Lung (tissue), 12 donors: Measurements from ENCODE around the gene FAM131A. TPM values are rescaled to one million over a fixed set of nuclear protein-coding genes. Genes with fewer than 3 reads are reported as not detected.

Experiments
- ATAC-seq: fragments of 200-7000 bp; cut with Tn5 transposase; one replicate; pipeline ENCODE4 v1.9.1; 2020; ENCODE audit warnings: moderate number of reproducible peaks; ENCODE audit not compliant: insufficient read depth, low FRiP score
- DNase-seq, 3 donors: peaks; one replicate each; pipeline ENCODE4 v3.0.0-alpha.2; 2013 to 2017
- H3K27ac ChIP-seq, 2 donors: one replicate each; pipeline ENCODE4 v1.5.1; 2013; ENCODE audit warnings: mild to moderate bottlenecking in 2 of 2, moderate library complexity in 2 of 2, control low read depth in 1 of 2, inconsistent platforms in 1 of 2, low read depth in 1 of 2, low read length in 1 of 2
- H3K27me3 ChIP-seq, 3 donors: one replicate each; pipeline ENCODE4 v1.5.1; 2013; ENCODE audit warnings: low read length in 2 of 3; ENCODE audit not compliant: control insufficient read depth in 3 of 3, insufficient read depth in 3 of 3
- H3K36me3 ChIP-seq, 4 donors: one replicate each; pipeline ENCODE4 v1.5.1; 2013; ENCODE audit warnings: low read length in 4 of 4, mild to moderate bottlenecking in 1 of 4, moderate library complexity in 1 of 4; ENCODE audit not compliant: control insufficient read depth in 4 of 4, insufficient read depth in 4 of 4
- H3K4me1 ChIP-seq, 5 donors: one replicate each; pipeline ENCODE4 v1.5.1; 2013; ENCODE audit warnings: low read length in 5 of 5, mild to moderate bottlenecking in 2 of 5, moderate library complexity in 1 of 5; ENCODE audit not compliant: control insufficient read depth in 5 of 5, insufficient read depth in 5 of 5
- H3K4me3 ChIP-seq: one replicate; pipeline ENCODE4 v1.5.1; 2013; ENCODE audit warnings: mild to moderate bottlenecking, control low read depth, moderate library complexity
- H3K9ac ChIP-seq, 2 donors: one replicate each; pipeline ENCODE4 v1.5.1; 2013; ENCODE audit warnings: low read length in 2 of 2, control low read depth in 1 of 2; ENCODE audit not compliant: insufficient read depth in 1 of 2
- H3K9me3 ChIP-seq, 4 donors: one replicate each; pipeline ENCODE4 v1.5.1; 2013; ENCODE audit warnings: low read length in 3 of 4, mild to moderate bottlenecking in 1 of 4, moderate library complexity in 1 of 4; ENCODE audit not compliant: control insufficient read depth in 4 of 4, insufficient read depth in 3 of 4
- WGBS, 2 donors: extraction: QIAGEN DNeasy Blood & Tissue Kit; methylation state at CpG; one replicate each; pipeline ENCODE4 v1.1.7; 2013; 5-methylcytosine and 5-hydroxymethylcytosine counted together
- polyA plus RNA-seq, 2 donors: library from polyadenylated mRNA; stranded (reverse); fragments of 200-250 nt; gene quantifications; one replicate each; pipeline ENCODE4 v1.2.1, GENCODE V29; 2013
- total RNA-seq, 2 donors: library from RNA; depleted of rRNA in 1 of 2; stranded (reverse); fragments of >200 nt in 1 of 2; gene quantifications; one replicate each; pipeline ENCODE4 v1.2.1, GENCODE V29; 2014 to 2021
- TF ChIP-seq, protein P1 (sequence below): IDR thresholded peaks from 2 replicates; pipeline ENCODE4 v1.5.1; 2012; ENCODE audit warnings: mild to moderate bottlenecking; ENCODE audit errors: control extremely low read depth, extremely low read depth
- donor health status: control.
- donor health status: control.
- donor health status: Bipolar disorder and iron deficiency.
- donor health status: healthy.
- donor health status: DM: yes; HTN: yes; CAD: no.

FAM131A gene
- total and polyA plus RNA-seq, 4 donors, result 12.9 to 21.4 (median 15.7) TPM

DNA sequence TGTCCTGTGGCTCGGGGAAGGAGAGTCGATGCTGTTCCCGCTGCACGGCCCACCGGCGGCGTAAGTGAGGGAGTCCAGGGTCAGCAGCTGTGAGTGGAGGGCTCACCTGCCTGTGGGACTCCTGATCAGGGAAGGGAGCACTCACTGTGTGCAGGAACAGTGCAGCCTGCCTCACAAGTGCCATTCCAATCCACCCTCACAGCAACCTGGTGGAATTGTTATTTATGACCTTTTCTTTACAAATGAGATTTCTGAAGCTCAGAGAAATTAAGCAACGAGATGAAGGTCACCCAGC is 51.5 kb downstream of the FAM131A start:
- TF ChIP-seq, protein P1, sequence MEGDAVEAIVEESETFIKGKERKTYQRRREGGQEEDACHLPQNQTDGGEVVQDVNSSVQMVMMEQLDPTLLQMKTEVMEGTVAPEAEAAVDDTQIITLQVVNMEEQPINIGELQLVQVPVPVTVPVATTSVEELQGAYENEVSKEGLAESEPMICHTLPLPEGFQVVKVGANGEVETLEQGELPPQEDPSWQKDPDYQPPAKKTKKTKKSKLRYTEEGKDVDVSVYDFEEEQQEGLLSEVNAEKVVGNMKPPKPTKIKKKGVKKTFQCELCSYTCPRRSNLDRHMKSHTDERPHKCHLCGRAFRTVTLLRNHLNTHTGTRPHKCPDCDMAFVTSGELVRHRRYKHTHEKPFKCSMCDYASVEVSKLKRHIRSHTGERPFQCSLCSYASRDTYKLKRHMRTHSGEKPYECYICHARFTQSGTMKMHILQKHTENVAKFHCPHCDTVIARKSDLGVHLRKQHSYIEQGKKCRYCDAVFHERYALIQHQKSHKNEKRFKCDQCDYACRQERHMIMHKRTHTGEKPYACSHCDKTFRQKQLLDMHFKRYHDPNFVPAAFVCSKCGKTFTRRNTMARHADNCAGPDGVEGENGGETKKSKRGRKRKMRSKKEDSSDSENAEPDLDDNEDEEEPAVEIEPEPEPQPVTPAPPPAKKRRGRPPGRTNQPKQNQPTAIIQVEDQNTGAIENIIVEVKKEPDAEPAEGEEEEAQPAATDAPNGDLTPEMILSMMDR, result no peak
- H3K9me3 ChIP-seq, result peaks cover 0 to 4% (median 0%) of the 10 kb centered on the region in 4 donors
- H3K27me3 ChIP-seq, result peaks cover 0 to 3% (median 0%) of the 10 kb centered on the region in 3 donors
- no peak for ATAC-seq
- H3K4me3 ChIP-seq, result no peak overlapping the region
- H3K27ac ChIP-seq, result no peak overlapping the region
- H3K9ac ChIP-seq, result no peak overlapping the region
- WGBS, 2 donors, result 81 to 83% methylated on average over 8 of the region's 8 CpGs
- no peaks in the 10 kb centered on the region for H3K4me1 ChIP-seq
- H3K36me3 ChIP-seq, result no peaks in the 10 kb centered on the region
- DNase-seq, result no peak

DNA sequence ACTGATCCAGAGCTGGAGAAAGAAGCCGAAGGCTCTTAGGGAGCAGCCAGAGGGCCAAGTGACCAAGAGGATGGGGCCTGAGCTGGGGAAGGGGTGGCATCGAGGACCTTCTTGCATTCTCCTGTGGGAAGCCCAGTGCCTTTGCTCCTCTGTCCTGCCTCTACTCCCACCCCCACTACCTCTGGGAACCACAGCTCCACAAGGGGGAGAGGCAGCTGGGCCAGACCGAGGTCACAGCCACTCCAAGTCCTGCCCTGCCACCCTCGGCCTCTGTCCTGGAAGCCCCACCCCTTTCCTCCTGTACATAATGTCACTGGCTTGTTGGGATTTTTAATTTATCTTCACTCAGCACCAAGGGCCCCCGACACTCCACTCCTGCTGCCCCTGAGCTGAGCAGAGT is 52.0 kb downstream of the FAM131A start:
- TF ChIP-seq, protein P1, result no peak
- DNase-seq (no peak), ATAC-seq (no peak)
- Histone ChIP-seq H3K4me3 (no peak overlapping the region), H3K4me1 (no peaks in the 10 kb centered on the region), H3K9me3 (peaks cover 0 to 4% (median 0%) of the 10 kb centered on the region in 4 donors), H3K36me3 (no peaks in the 10 kb centered on the region), H3K9ac (no peak overlapping the region), H3K27me3 (peaks cover 0 to 3% (median 0%) of the 10 kb centered on the region in 3 donors), H3K27ac (no peak overlapping the region)
- 50 to 62% methylated on average over 5 of the region's 5 CpGs for WGBS, 2 donors

DNA sequence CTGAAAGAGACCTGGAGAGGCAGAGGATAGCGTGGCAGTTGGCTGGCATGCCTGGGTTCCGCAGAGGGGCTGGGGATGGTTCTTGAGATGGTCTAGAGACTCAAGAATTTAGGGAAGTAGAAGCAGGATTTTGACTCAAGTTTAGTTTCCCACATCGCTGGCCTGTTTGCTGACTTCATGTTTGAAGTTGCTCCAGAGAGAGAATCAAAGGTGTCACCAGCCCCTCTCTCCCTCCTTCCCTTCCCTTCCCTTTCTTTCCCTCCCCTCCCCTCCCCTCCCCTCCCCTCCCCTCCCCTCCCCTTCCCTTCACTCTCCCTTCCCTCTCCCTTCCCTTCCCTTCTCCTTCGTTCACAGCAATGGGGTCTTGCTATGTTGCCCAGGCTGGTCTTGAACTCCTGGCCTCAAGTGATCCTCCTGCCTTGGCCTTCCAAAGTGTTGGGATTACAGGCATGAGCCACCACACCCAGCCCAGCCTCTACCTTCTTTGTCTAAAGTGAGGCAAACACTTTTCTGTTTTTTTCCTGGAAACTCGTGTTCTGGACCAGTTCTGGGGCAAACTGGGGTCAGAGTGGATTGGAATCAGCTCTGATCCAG is 52.6 kb downstream of the FAM131A start:
- 82 to 87% methylated on average over 4 to 5 of the region's 5 CpGs for WGBS, 2 donors
- Histone ChIP-seq H3K27ac (no peak overlapping the region), H3K9ac (no peak overlapping the region), H3K27me3 (peaks cover 0 to 3% (median 0%) of the 10 kb centered on the region in 3 donors), H3K36me3 (no peaks in the 10 kb centered on the region), H3K9me3 (peaks cover 0 to 4% (median 0%) of the 10 kb centered on the region in 4 donors), H3K4me1 (no peaks in the 10 kb centered on the region), H3K4me3 (no peak overlapping the region)
- ATAC-seq, result no peak
- TF ChIP-seq, protein P1, result no peak
- no peak for DNase-seq

DNA sequence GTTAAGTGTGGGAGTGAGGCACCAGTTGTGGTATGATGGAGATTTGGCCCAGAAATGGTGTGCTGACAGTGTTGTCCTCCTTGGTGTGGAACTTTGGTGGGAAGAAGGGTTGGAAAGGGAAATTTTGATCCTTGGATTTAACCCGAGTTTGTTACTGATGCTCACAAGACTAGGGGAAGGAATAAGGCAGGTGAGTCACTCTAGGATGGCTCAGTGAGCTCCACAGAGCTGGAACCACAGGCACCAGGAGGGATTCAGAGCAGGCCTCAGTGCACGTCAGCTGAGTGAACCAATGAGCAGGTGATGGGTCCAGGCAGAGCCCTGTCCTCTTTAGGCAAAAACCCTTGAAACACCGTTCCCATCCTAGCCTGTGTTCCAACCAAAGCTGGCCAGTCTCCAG is 53.9 kb downstream of the FAM131A start:
- TF ChIP-seq, protein P1, result no peak
- peaks cover 0 to 4% (median 0%) of the 10 kb centered on the region in 4 donors for H3K9me3 ChIP-seq
- no peaks in the 10 kb centered on the region for H3K4me1 ChIP-seq
- WGBS, 2 donors, result 85 to 97% methylated on average over 3 of the region's 3 CpGs
- DNase-seq, result no peak
- no peak overlapping the region for H3K27ac ChIP-seq
- no peaks in the 10 kb centered on the region for H3K36me3 ChIP-seq
- peaks cover 0 to 2% (median 0%) of the 10 kb centered on the region in 3 donors for H3K27me3 ChIP-seq
- no peak overlapping the region for H3K4me3 ChIP-seq
- no peak for ATAC-seq
- H3K9ac ChIP-seq, result no peak overlapping the region
